Neural progenitor cell (in vitro differentiated cells): ENCODE measurements around the gene LUZP2. TPM values are rescaled to one million over a fixed set of nuclear protein-coding genes. Genes with fewer than 3 reads are reported as not detected.

Experiments
- DNase-seq: peaks from one replicate; pipeline ENCODE4 v3.0.0-alpha.2; 2016; ENCODE audit warnings: low spot score
- H2AFZ ChIP-seq: fragments of 200-600 bp; sonication (generic); replicated peaks from 2 replicates; pipeline ENCODE4 v1.6.1; 2016; ENCODE audit warnings: antibody characterized with exemption
- H3F3A ChIP-seq: fragments of 200-600 bp; sonication (generic); 2 replicates; pipeline ENCODE4 v1.6.1; 2016; ENCODE audit warnings: antibody characterized with exemption, low read depth
- H3K27ac ChIP-seq: fragments of 200-600 bp; sonication (generic); 2 replicates; pipeline ENCODE4 v1.5.1; 2016; ENCODE audit warnings: mild to moderate bottlenecking
- H3K27me3 ChIP-seq: fragments of 200-600 bp; sonication (generic); 2 replicates; pipeline ENCODE4 v1.6.1; 2016; ENCODE audit warnings: mild to moderate bottlenecking, moderate library complexity
- H3K36me3 ChIP-seq: fragments of 200-600 bp; sonication (generic); 2 replicates; pipeline ENCODE4 v1.5.1; 2016
- H3K4me1 ChIP-seq: fragments of 200-600 bp; sonication (generic); 2 replicates; pipeline ENCODE4 v1.6.1; 2016; ENCODE audit warnings: mixed run types
- H3K4me2 ChIP-seq: fragments of 200-600 bp; sonication (generic); 2 replicates; pipeline ENCODE4 v1.6.1; 2016
- H3K4me3 ChIP-seq: fragments of 200-600 bp; sonication (generic); 2 replicates; pipeline ENCODE4 v1.5.1; 2016
- H3K79me2 ChIP-seq: fragments of 200-600 bp; sonication (generic); 2 replicates; pipeline ENCODE4 v1.6.1; 2016; ENCODE audit warnings: low read depth
- H3K9ac ChIP-seq: fragments of 200-600 bp; sonication (generic); 2 replicates; pipeline ENCODE4 v1.6.1; 2016
- H3K9me3 ChIP-seq: fragments of 200-600 bp; sonication (generic); 2 replicates; pipeline ENCODE4 v1.5.1; 2016; ENCODE audit warnings: low read depth
- H4K20me1 ChIP-seq: fragments of 200-600 bp; sonication (generic); 2 replicates; pipeline ENCODE4 v1.6.1; 2016; ENCODE audit warnings: low read depth
- H3K27ac Mint-ChIP-seq: 3 replicates; pipeline ENCODE4 v1.8.0; 2021; ENCODE audit warnings: mixed read lengths
- H3K27me3 Mint-ChIP-seq: 2 replicates; pipeline ENCODE4 v1.8.0; 2022; ENCODE audit warnings: low read depth, mild to moderate bottlenecking, inconsistent platforms, moderate library complexity, mixed read lengths; ENCODE audit not compliant: insufficient read depth
- H3K36me3 Mint-ChIP-seq: 3 replicates; pipeline ENCODE4 v1.8.0; 2021; ENCODE audit warnings: mixed read lengths
- H3K4me1 Mint-ChIP-seq: 3 replicates; pipeline ENCODE4 v1.8.0; 2021; ENCODE audit warnings: mixed read lengths
- H3K4me3 Mint-ChIP-seq: 3 replicates; pipeline ENCODE4 v1.8.0; 2021; ENCODE audit warnings: mild to moderate bottlenecking, moderate library complexity, mixed read lengths
- H3K9me3 Mint-ChIP-seq: 3 replicates; pipeline ENCODE4 v1.8.0; 2020; ENCODE audit warnings: mixed read lengths
- EZH2 ChIP-seq: fragments of 200-600 bp; sonication (generic); IDR thresholded peaks from 2 replicates; pipeline ENCODE4 v1.6.1; 2017; ENCODE audit warnings: antibody characterized with exemption, mild to moderate bottlenecking, moderate library complexity
- EZH2phosphoT487 ChIP-seq: fragments of 200-600 bp; sonication (generic); IDR thresholded peaks from 2 replicates; pipeline ENCODE4 v1.6.1; 2017; ENCODE audit warnings: antibody characterized with exemption
- total RNA-seq: library from RNA; depleted of rRNA; stranded (reverse); fragments of >200 nt; gene quantifications from 2 replicates; pipeline ENCODE4 v1.2.3, GENCODE V29; 2015; ENCODE audit warnings: low replicate concordance
- TF ChIP-seq, protein P1 (sequence below): fragments of 200-600 bp; sonication (generic); IDR thresholded peaks from 2 replicates; pipeline ENCODE4 v1.5.1; 2017; ENCODE audit warnings: antibody characterized with exemption, mild to moderate bottlenecking

Gene LUZP2
- total RNA-seq, 1 donor from 2014 or later: 2.5 TPM

DNA sequence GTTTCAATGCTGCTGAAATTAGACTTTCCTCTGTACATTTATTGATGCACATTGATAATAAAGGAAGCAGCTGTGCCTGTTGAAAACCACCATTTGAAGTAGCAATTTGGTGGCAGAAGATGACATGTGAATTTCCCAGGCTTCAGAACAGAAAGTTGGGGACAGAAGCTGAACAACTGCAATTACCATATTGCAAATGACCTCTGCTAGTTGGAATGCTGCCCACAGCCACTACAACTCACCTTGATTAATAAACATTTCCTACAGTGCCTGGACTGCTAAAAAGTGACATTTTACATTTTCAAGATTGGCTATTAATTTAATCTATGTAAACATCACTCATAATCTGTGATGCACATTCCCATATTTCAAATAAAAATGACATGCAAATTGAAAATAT lies 208.6 kb downstream of the LUZP2 start:
- Histone ChIP-seq H3K27me3 (no peaks in the 10 kb centered on the region), H3K79me2 (no peaks in the 10 kb centered on the region), H3K9me3 (no peaks in the 10 kb centered on the region), H3K4me3 (no peak overlapping the region), H3K9ac (no peak overlapping the region), H2AFZ (no peak overlapping the region), H3K36me3 (no peaks in the 10 kb centered on the region), H3K27ac (no peak overlapping the region), H4K20me1 (no peaks in the 10 kb centered on the region), H3K4me1 (no peaks in the 10 kb centered on the region), H3F3A (no peaks in the 10 kb centered on the region), H3K4me2 (no peak overlapping the region)
- H3K4me1 Mint-ChIP-seq: peaks cover 6% of the 10 kb centered on the region
- H3K27ac Mint-ChIP-seq: no peak overlapping the region
- no peaks in the 10 kb centered on the region for H3K27me3 Mint-ChIP-seq
- no peak overlapping the region for H3K4me3 Mint-ChIP-seq
- no peak for DNase-seq
- H3K36me3 Mint-ChIP-seq: no peaks in the 10 kb centered on the region
- TF ChIP-seq EZH2phosphoT487: no peak
- TF ChIP-seq EZH2: no peak
- TF ChIP-seq, protein P1, sequence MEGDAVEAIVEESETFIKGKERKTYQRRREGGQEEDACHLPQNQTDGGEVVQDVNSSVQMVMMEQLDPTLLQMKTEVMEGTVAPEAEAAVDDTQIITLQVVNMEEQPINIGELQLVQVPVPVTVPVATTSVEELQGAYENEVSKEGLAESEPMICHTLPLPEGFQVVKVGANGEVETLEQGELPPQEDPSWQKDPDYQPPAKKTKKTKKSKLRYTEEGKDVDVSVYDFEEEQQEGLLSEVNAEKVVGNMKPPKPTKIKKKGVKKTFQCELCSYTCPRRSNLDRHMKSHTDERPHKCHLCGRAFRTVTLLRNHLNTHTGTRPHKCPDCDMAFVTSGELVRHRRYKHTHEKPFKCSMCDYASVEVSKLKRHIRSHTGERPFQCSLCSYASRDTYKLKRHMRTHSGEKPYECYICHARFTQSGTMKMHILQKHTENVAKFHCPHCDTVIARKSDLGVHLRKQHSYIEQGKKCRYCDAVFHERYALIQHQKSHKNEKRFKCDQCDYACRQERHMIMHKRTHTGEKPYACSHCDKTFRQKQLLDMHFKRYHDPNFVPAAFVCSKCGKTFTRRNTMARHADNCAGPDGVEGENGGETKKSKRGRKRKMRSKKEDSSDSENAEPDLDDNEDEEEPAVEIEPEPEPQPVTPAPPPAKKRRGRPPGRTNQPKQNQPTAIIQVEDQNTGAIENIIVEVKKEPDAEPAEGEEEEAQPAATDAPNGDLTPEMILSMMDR: no peak
- H3K9me3 Mint-ChIP-seq: no peaks in the 10 kb centered on the region

DNA sequence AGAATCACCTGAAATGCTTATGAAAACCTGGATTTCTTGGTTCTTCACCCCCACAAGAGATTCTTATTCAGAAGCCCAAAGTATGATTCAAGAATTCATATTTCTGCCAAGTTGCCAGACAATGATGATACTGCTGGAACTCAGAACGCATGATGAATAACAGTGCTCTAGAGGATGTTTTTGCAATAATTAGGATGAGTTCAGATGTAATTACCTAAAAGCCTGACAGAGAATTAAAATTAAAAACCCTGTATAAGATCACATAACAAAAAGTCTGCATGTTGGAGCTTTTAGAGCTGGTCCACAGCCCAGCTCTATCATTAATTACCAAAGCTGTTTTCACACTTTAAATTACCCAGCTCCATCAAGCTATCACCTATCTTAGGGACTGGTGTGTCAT lies 211.8 kb downstream of the LUZP2 start:
- Histone ChIP-seq H3K79me2 (no peaks in the 10 kb centered on the region), H3K4me2 (no peak overlapping the region), H3K27ac (no peak overlapping the region), H3K9me3 (no peaks in the 10 kb centered on the region), H3F3A (no peaks in the 10 kb centered on the region), H3K9ac (no peak overlapping the region), H3K4me3 (no peak overlapping the region), H2AFZ (no peak overlapping the region), H4K20me1 (no peaks in the 10 kb centered on the region), H3K36me3 (no peaks in the 10 kb centered on the region), H3K27me3 (no peaks in the 10 kb centered on the region), H3K4me1 (no peaks in the 10 kb centered on the region)
- no peak for TF ChIP-seq EZH2phosphoT487
- Mint-ChIP-seq H3K9me3 (no peaks in the 10 kb centered on the region), H3K36me3 (no peaks in the 10 kb centered on the region), H3K4me1 (peaks cover 6% of the 10 kb centered on the region), H3K4me3 (no peak overlapping the region), H3K27me3 (no peaks in the 10 kb centered on the region), H3K27ac (no peak overlapping the region)
- DNase-seq: no peak

DNA sequence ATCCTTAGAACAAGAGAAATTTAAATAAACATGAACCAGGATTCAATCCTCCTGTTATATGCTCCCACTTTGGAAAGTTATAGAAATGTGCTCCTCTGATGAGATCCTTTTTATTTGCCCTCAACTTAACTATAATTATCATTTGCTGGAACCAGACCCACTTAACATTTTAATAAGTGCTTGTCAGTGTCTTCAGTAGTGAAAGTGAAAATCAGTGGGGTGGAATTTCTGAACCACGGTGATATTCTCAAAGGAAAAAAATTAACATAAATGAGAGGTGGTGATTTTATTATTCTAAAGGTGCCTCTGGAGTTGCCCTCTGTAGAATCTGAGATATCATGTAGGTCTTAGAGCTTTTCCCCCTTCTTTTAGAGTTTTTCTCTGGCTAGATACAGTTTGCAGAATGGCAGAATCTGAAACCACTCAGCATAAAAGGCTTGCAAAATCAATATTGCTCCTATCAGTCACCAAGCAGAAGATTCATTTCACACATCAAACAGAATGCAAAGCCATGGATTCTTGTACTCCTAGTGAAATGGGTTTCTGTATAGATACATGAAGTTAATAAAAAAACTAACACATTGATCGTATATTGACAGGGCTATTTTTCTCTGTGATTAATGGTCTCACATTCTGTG lies 213.2 kb downstream of the LUZP2 start:
- no peak overlapping the region for H3K4me3 Mint-ChIP-seq
- H3K4me1 Mint-ChIP-seq: peaks cover 6% of the 10 kb centered on the region
- Histone ChIP-seq H3F3A (no peaks in the 10 kb centered on the region), H3K36me3 (no peaks in the 10 kb centered on the region), H3K4me1 (no peaks in the 10 kb centered on the region), H3K79me2 (no peaks in the 10 kb centered on the region), H3K9ac (no peak overlapping the region), H4K20me1 (no peaks in the 10 kb centered on the region), H3K4me2 (no peak overlapping the region), H3K9me3 (no peaks in the 10 kb centered on the region), H3K27ac (no peak overlapping the region), H2AFZ (no peak overlapping the region), H3K4me3 (no peak overlapping the region), H3K27me3 (no peaks in the 10 kb centered on the region)
- H3K27me3 Mint-ChIP-seq: no peaks in the 10 kb centered on the region
- no peaks in the 10 kb centered on the region for H3K36me3 Mint-ChIP-seq
- no peak for DNase-seq
- no peaks in the 10 kb centered on the region for H3K9me3 Mint-ChIP-seq
- H3K27ac Mint-ChIP-seq: no peak overlapping the region
- TF ChIP-seq EZH2phosphoT487: no peak
- TF ChIP-seq EZH2: no peak
- TF ChIP-seq, protein P1: no peak

DNA sequence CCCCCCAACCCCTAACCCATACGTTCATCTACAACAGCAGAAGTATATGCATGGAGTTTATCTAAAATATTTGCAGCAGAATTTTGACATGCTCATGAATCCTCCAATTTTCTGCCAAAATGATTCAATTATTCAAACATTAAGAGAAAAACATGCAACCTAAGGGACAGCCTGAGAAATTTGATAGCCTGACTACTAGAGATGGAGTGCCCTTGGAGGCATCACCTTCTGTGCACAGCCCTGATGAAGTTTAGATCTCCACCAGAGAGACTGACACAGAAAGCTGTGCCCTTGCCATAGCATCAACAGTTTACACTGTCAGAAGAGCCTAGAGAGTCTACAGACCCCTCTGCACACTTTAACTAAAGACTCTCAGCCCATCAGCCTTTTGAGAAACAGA lies 217.7 kb downstream of the LUZP2 start:
- no peaks in the 10 kb centered on the region for H3K9me3 ChIP-seq
- no peak for TF ChIP-seq EZH2phosphoT487
- no peak for TF ChIP-seq EZH2
- TF ChIP-seq, protein P1: no peak

More for the DNA sequence above, 217.7 kb downstream of the LUZP2 start:
- H3K36me3 ChIP-seq: no peaks in the 10 kb centered on the region
- no peak overlapping the region for H3K4me3 ChIP-seq
- H3K9me3 Mint-ChIP-seq: peaks cover 2% of the 10 kb centered on the region
- H3K4me1 ChIP-seq: no peaks in the 10 kb centered on the region
- H3K79me2 ChIP-seq: no peaks in the 10 kb centered on the region
- H2AFZ ChIP-seq: no peak overlapping the region
- no peaks in the 10 kb centered on the region for H3K27me3 Mint-ChIP-seq
- no peaks in the 10 kb centered on the region for H4K20me1 ChIP-seq
- H3K4me1 Mint-ChIP-seq: peaks cover 6% of the 10 kb centered on the region
- H3K27me3 ChIP-seq: no peaks in the 10 kb centered on the region
- H3K27ac ChIP-seq: no peak overlapping the region
- DNase-seq: no peak
- H3K9ac ChIP-seq: no peak overlapping the region
- no peak overlapping the region for H3K4me3 Mint-ChIP-seq
- H3F3A ChIP-seq: no peaks in the 10 kb centered on the region
- no peaks in the 10 kb centered on the region for H3K36me3 Mint-ChIP-seq
- H3K27ac Mint-ChIP-seq: no peak overlapping the region
- no peak overlapping the region for H3K4me2 ChIP-seq
